Body of pancreas (tissue), 4 donors: ENCODE measurements around the gene GALNT2.

ENCODE experiments used
- POLR2A ChIP-seq, 3 donors: fragments of 450-650 bp; IDR thresholded peaks; one replicate each; pipeline ENCODE4 v1.6.1; 2016; ENCODE audit warnings: antibody characterized with exemption in 3 of 3, mild to moderate bottlenecking in 2 of 3
- TF ChIP-seq, protein P1 (sequence below), 7 experiments: fragments of 450-650 bp in 4 of 7; fragments of 200-600 bp in 3 of 7; sonication (generic) in 3 of 7; IDR thresholded peaks; one replicate each; pipeline ENCODE4 v1.5.1; 2016 to 2019; ENCODE audit warnings: antibody characterized with exemption in 7 of 7

DNA sequence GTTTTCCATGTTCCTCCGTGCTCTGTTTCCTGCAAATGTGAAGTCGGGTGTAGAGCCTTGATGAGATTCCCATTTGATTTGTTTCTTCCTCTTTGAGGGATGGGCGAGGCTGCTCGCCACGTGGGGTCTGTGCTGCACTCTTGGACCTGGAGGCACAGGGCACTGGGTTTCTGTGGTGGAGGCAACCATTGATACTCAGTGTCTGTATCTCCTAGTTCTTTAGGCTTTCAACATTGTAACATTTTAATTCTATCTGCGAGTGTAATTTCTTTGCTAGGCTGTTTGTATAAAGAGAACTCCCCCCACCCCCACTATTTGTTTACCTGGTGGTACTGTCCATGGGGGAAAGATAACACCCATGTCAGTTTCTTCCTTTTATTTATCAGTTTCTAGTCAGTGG is 52.3 kb downstream of the GALNT2 start:
- TF ChIP-seq POLR2A (IDR thresholded peaks at IDR 0.05), result no peak
- TF ChIP-seq, protein P1, sequence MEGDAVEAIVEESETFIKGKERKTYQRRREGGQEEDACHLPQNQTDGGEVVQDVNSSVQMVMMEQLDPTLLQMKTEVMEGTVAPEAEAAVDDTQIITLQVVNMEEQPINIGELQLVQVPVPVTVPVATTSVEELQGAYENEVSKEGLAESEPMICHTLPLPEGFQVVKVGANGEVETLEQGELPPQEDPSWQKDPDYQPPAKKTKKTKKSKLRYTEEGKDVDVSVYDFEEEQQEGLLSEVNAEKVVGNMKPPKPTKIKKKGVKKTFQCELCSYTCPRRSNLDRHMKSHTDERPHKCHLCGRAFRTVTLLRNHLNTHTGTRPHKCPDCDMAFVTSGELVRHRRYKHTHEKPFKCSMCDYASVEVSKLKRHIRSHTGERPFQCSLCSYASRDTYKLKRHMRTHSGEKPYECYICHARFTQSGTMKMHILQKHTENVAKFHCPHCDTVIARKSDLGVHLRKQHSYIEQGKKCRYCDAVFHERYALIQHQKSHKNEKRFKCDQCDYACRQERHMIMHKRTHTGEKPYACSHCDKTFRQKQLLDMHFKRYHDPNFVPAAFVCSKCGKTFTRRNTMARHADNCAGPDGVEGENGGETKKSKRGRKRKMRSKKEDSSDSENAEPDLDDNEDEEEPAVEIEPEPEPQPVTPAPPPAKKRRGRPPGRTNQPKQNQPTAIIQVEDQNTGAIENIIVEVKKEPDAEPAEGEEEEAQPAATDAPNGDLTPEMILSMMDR (IDR thresholded peaks at IDR 0.05), result no peak
